B cell (primary cell): Measurements from ENCODE around the gene CLIP2. TPM values are rescaled to one million over a fixed set of nuclear protein-coding genes. Genes with fewer than 3 reads are reported as not detected.

Experiments used
- ATAC-seq: fragments of 200-7000 bp; cut with Tn5 transposase; one replicate; pipeline ENCODE4 v1.10.0; 2021; ENCODE audit warnings: low read depth, mild to moderate bottlenecking, moderate number of reproducible peaks, moderate library complexity
- CTCF ChIA-PET: fragments of 350-600 bp; sonication (Branson Sonifier 250); formaldehyde crosslinking; loops from one replicate; lab custom pipeline; 2021; ENCODE audit warnings: antibody characterized with exemption, inconsistent platforms; lab: Charles Lee
- POLR2A ChIA-PET: fragments of 350-600 bp; sonication (Branson Sonifier 250); formaldehyde crosslinking; loops from one replicate; lab custom pipeline; 2021; ENCODE audit warnings: antibody characterized with exemption; lab: Charles Lee
- DNase-seq: peaks from one replicate; pipeline ENCODE4 v3.0.0; 2013
- H2AFZ ChIP-seq: 2 replicates; pipeline ENCODE4 v1.6.1; 2012; ENCODE audit warnings: mild to moderate bottlenecking, low read depth, low read length; ENCODE audit not compliant: insufficient read depth, poor library complexity, severe bottlenecking
- H3K27ac ChIP-seq, 2 donors: 1 replicate in 1 of 2; 2 replicates in 1 of 2; pipeline ENCODE4 v1.5.1; 2012 to 2013; ENCODE audit warnings: low read length in 2 of 2, mild to moderate bottlenecking in 2 of 2, moderate library complexity in 1 of 2
- H3K27me3 ChIP-seq, 4 experiments: fragments of 200-600 bp in 1 of 4; sonication (generic) in 1 of 4; replicated peaks in 1 of 4; 1 replicate in 2 of 4; 2 replicates in 2 of 4; pipeline versions ENCODE4 v1.6.1 to v1.7.0; 2013 to 2016; ENCODE audit warnings: low read length in 3 of 4, mild to moderate bottlenecking in 2 of 4, mixed read lengths in 1 of 4, moderate library complexity in 1 of 4; ENCODE audit not compliant: insufficient read depth in 4 of 4, control insufficient read depth in 3 of 4; ENCODE audit errors: control extremely low read depth in 1 of 4
- H3K36me3 ChIP-seq, 2 experiments: replicated peaks in 1 of 2; 1 replicate in 1 of 2; 2 replicates in 1 of 2; pipeline versions ENCODE4 v1.6.1 to v1.7.1; 2013; ENCODE audit warnings: low read length in 1 of 2; ENCODE audit not compliant: insufficient read depth in 2 of 2, control insufficient read depth in 1 of 2; ENCODE audit errors: control extremely low read depth in 1 of 2, extremely low read depth in 1 of 2
- H3K4me1 ChIP-seq, 2 donors: fragments of 200-600 bp in 1 of 2; sonication (generic) in 1 of 2; 1 replicate in 1 of 2; 2 replicates in 1 of 2; pipeline versions ENCODE4 v1.5.1 to v1.6.1; 2013 to 2017; ENCODE audit warnings: low read length in 2 of 2; ENCODE audit not compliant: control insufficient read depth in 2 of 2, insufficient read depth in 2 of 2
- H3K4me2 ChIP-seq: replicated peaks from 2 replicates; pipeline ENCODE3; 2012; ENCODE audit warnings: mild to moderate bottlenecking, low read depth, low read length; ENCODE audit not compliant: poor library complexity, severe bottlenecking
- H3K4me3 ChIP-seq, 5 experiments: fragments of 200-600 bp in 1 of 5; sonication (generic) in 1 of 5; 1 replicate in 3 of 5; 2 replicates in 2 of 5; pipeline versions ENCODE4 v1.5.1 to v1.7.0; 2011 to 2016; ENCODE audit warnings: low read length in 4 of 5, mild to moderate bottlenecking in 4 of 5, low read depth in 2 of 5, control low read depth in 1 of 5, moderate library complexity in 1 of 5; ENCODE audit not compliant: insufficient read depth in 1 of 5; ENCODE audit errors: control extremely low read depth in 1 of 5, extremely low read depth in 1 of 5
- H3K79me2 ChIP-seq: fragments of 200-600 bp; sonication (generic); one replicate; pipeline ENCODE4 v1.6.0; 2016; ENCODE audit warnings: low read length; ENCODE audit not compliant: control insufficient read depth, insufficient read depth
- H3K9ac ChIP-seq: fragments of 200-600 bp; sonication (generic); 2 replicates; pipeline ENCODE4 v1.6.1; 2017; ENCODE audit warnings: mild to moderate bottlenecking, low read length, moderate library complexity
- H3K9me3 ChIP-seq, 3 donors: one replicate each; pipeline versions ENCODE4 v1.6.1 to v1.7.1; 2013; ENCODE audit warnings: low read length in 2 of 3; ENCODE audit not compliant: control insufficient read depth in 2 of 3, insufficient read depth in 1 of 3; ENCODE audit errors: control extremely low read depth in 1 of 3
- H4K20me1 ChIP-seq: 2 replicates; pipeline ENCODE4 v1.6.0; 2012; ENCODE audit warnings: mild to moderate bottlenecking, low read length; ENCODE audit not compliant: insufficient read depth, control insufficient read depth, poor library complexity, severe bottlenecking
- H3K27ac Mint-ChIP-seq: one replicate; pipeline ENCODE4 v1.8.0; 2021; ENCODE audit warnings: mixed read lengths
- H3K27me3 Mint-ChIP-seq: one replicate; pipeline ENCODE4 v1.8.0; 2021; ENCODE audit warnings: mixed read lengths
- H3K4me1 Mint-ChIP-seq: one replicate; pipeline ENCODE4 v1.8.0; 2021; ENCODE audit warnings: mixed read lengths
- H3K4me3 Mint-ChIP-seq: one replicate; pipeline ENCODE4 v1.8.0; 2021; ENCODE audit warnings: mixed read lengths
- H3K9me3 Mint-ChIP-seq: one replicate; pipeline ENCODE4 v1.8.0; 2022; ENCODE audit warnings: mixed read lengths; ENCODE audit not compliant: insufficient read depth
- CTCF ChIP-seq: fragments of 200-600 bp; IDR thresholded peaks from one replicate; pipeline ENCODE4 v1.8.0; 2022; ENCODE audit warnings: antibody characterized with exemption, mild to moderate bottlenecking
- EZH2 ChIP-seq: IDR thresholded peaks from 2 replicates; pipeline ENCODE4 v1.6.1; 2012; ENCODE audit warnings: borderline replicate concordance, low read depth, mild to moderate bottlenecking, moderate library complexity, low read length; ENCODE audit not compliant: insufficient read depth, poor library complexity, severe bottlenecking
- WGBS: methylation state at CpG from one replicate; pipeline ENCODE4 v1.1.5; 2013; ENCODE audit warnings: missing lambda C conversion rate; ENCODE audit not compliant: insufficient coverage; 5-methylcytosine and 5-hydroxymethylcytosine counted together
- intact Hi-C: fragments of 100-400 bp; cut with micrococcal nuclease; formaldehyde crosslinking; loops from one replicate; pipeline ENCODE4 v1.10.0; 2022
- polyA plus RNA-seq: library from polyadenylated mRNA; depleted of rRNA; stranded (reverse); fragments of >200 nt; gene quantifications from 2 replicates; pipeline ENCODE4 v1.2.3, GENCODE V29; 2012
- total RNA-seq, 2 donors: library from RNA; stranded (reverse); fragments of 120-200 nt in 1 of 2; gene quantifications; 1 replicate in 1 of 2; 2 replicates in 1 of 2; pipeline versions ENCODE4 v1.2.3 to v1.2.4, GENCODE V29; 2013 to 2022

CLIP2 gene
- total and polyA plus RNA-seq, 2 donors (not counting 1 experiment from before 2014, with no cell fraction given) = 5.7 to 47.9 TPM

GRCh38 chr7:74304550-74304949 is 15.3 kb downstream of the CLIP2 start:
- Histone ChIP-seq H3K9me3 (no peaks in the 10 kb centered on the region), H4K20me1 (peaks cover 8% of the 10 kb centered on the region), H3K79me2 (peaks cover 77% of the 10 kb centered on the region), H2AFZ (no peak overlapping the region), H3K4me3 (no peak overlapping the region), H3K36me3 (no peaks in the 10 kb centered on the region), H3K4me1 (peaks cover 15 to 17% of the 10 kb centered on the region in 2 donors), H3K4me2 (no peak overlapping the region), H3K9ac (no peak overlapping the region), H3K27me3 (peaks cover 0 to 5% (median 0%) of the 10 kb centered on the region in 4 experiments), H3K27ac (no peak overlapping the region)
- no peaks in the 10 kb centered on the region for H3K27me3 Mint-ChIP-seq
- no peak for ATAC-seq
- H3K9me3 Mint-ChIP-seq = no peaks in the 10 kb centered on the region
- H3K27ac Mint-ChIP-seq = no peak overlapping the region
- TF ChIP-seq EZH2 = no peak
- TF ChIP-seq CTCF = no peak
- H3K4me3 Mint-ChIP-seq = no peak overlapping the region
- no peak for DNase-seq
- 100% methylated on average over 2 of the region's 2 CpGs for WGBS
- intact Hi-C loops = no loop called here
- ChIA-PET POLR2A (no interaction called here), CTCF (no interaction called here)
- H3K4me1 Mint-ChIP-seq = peaks cover 22% of the 10 kb centered on the region

GRCh38 chr7:74306004-74306729 is 17.0 kb downstream of the CLIP2 start:
- Histone ChIP-seq H2AFZ (peak overlapping the region; percentile 57), H3K9ac (peak overlapping the region; percentile 48), H3K27ac (no peak overlapping the region), H3K79me2 (peaks cover 70% of the 10 kb centered on the region), H3K4me2 (peak overlapping the region; percentile 60), H3K27me3 (peaks cover 0 to 5% (median 0%) of the 10 kb centered on the region in 4 experiments), H3K36me3 (no peaks in the 10 kb centered on the region), H3K9me3 (peaks cover 0 to 4% (median 0%) of the 10 kb centered on the region in 3 donors), H4K20me1 (peaks cover 8% of the 10 kb centered on the region), H3K4me1 (peaks cover 15 to 17% of the 10 kb centered on the region in 2 donors), H3K4me3 (peak overlapping the region in 4 of 5 experiments; percentile 22 to 42 (median 29))
- 10% methylated on average over 27 of the region's 27 CpGs for WGBS
- DNase-seq = no peak
- Mint-ChIP-seq H3K4me1 (peaks cover 27% of the 10 kb centered on the region), H3K27ac (no peak overlapping the region), H3K27me3 (no peaks in the 10 kb centered on the region), H3K4me3 (peak overlapping the region; percentile 69), H3K9me3 (no peaks in the 10 kb centered on the region)
- intact Hi-C loops = no loop called here
- peak; percentile 21 for ATAC-seq
- CTCF ChIA-PET = no interaction called here
- TF ChIP-seq CTCF = no peak
- TF ChIP-seq EZH2 = no peak
- POLR2A ChIA-PET = interaction anchor here (0.6 to 1.1 kb wide), 2 partner anchors 31 to 55 kb away, joined by 3 to 5 read pairs; no protein-coding TSS in a partner anchor
